HG02852 (cell line): ENCODE data around the gene NOP14.
"Not testable (repeated sequence)": the region's sequence is repeated elsewhere in the genome, so short reads cannot be mapped to it uniquely, and the experiment has no call there.

Experiments used
- ATAC-seq: cut with Tn5 transposase; IDR thresholded peaks from one replicate; pipeline ENCODE4 v1.9.1; 2021; ENCODE audit warnings: mild to moderate bottlenecking, moderate library complexity; ENCODE audit not compliant: unreplicated experiment

Gene NOP14

GRCh38 chr4:2943364-2944090, 19.7 kb downstream of the NOP14 start:
- no peak for ATAC-seq

- ATAC-seq, result no peak
Observed at GRCh38 chr4:2942532-2943363, 20.5 kb downstream of the NOP14 start.

GRCh38 chr4:2942037-2942531, 21.1 kb downstream of the NOP14 start:
- no peak for ATAC-seq

- ATAC-seq, result no peak
Observed at GRCh38 chr4:2941138-2942036, 21.8 kb downstream of the NOP14 start.

- ATAC-seq, result no peak
Observed at GRCh38 chr4:2940267-2941137, 22.7 kb downstream of the NOP14 start.

GRCh38 chr4:2939383-2940243, 23.6 kb downstream of the NOP14 start:
- ATAC-seq, result no peak

- ATAC-seq, result no peak
Observed at GRCh38 chr4:2938906-2939305, 24.3 kb downstream of the NOP14 start.

GRCh38 chr4:2938411-2938810, 24.8 kb downstream of the NOP14 start:
- not testable (repeated sequence) for ATAC-seq

GRCh38 chr4:2937986-2938385, 25.2 kb downstream of the NOP14 start:
- ATAC-seq, result no peak

- no peak for ATAC-seq
Observed at GRCh38 chr4:2937146-2937857, 25.9 kb downstream of the NOP14 start.

GRCh38 chr4:2936773-2937145, 26.4 kb downstream of the NOP14 start:
- peak; percentile 31 for ATAC-seq

- no peak for ATAC-seq
Observed at GRCh38 chr4:2935762-2936743, 27.2 kb downstream of the NOP14 start.

- peak; percentile 43 for ATAC-seq
Observed at GRCh38 chr4:2934813-2935761, 28.1 kb downstream of the NOP14 start.

GRCh38 chr4:2934077-2934812, 29.0 kb downstream of the NOP14 start:
- ATAC-seq, result no peak

- no peak for ATAC-seq
Observed at GRCh38 chr4:2933566-2934076, 29.6 kb downstream of the NOP14 start.
